HepG2 (cell line): ENCODE results near the gene TACC3. TPM values are rescaled to one million over a fixed set of nuclear protein-coding genes. Genes with fewer than 3 reads are reported as not detected.
A peak's percentile ranks its signal among the peaks of the same experiment; 100 is the strongest.

ENCODE experiments used
- AHR ChIP-seq: IDR thresholded peaks from 2 replicates; pipeline ENCODE4 v1.6.1; 2018; ENCODE audit warnings: missing genetic modification reagents, missing compliant biosample characterization
- PRDM10 ChIP-seq: sonication (generic); formaldehyde crosslinking; IDR thresholded peaks from 2 replicates; pipeline ENCODE4 v1.4.0; 2020; ENCODE audit warnings: low read depth, missing genetic modification reagents
- RFXANK ChIP-seq: IDR thresholded peaks from 2 replicates; pipeline ENCODE4 v1.6.1; 2016
- SMAD9 ChIP-seq: sonication (generic); formaldehyde crosslinking; IDR thresholded peaks from 2 replicates; pipeline ENCODE4 v1.5.1; 2020; ENCODE audit warnings: mild to moderate bottlenecking, missing genetic modification reagents
- SOX5 ChIP-seq: IDR thresholded peaks from 2 replicates; pipeline ENCODE4 v1.6.1; 2016; ENCODE audit warnings: borderline replicate concordance
- ZKSCAN8 ChIP-seq: IDR thresholded peaks from 2 replicates; pipeline ENCODE4 v1.6.1; 2016; ENCODE audit warnings: borderline replicate concordance, missing genetic modification reagents, missing compliant biosample characterization
- ZNF614 ChIP-seq: IDR thresholded peaks from 2 replicates; pipeline ENCODE4 v1.6.1; 2018; ENCODE audit warnings: missing biosample characterization, missing genetic modification reagents, inconsistent platforms, borderline replicate concordance
- ZNF615 ChIP-seq: sonication (generic); formaldehyde crosslinking; IDR thresholded peaks from 2 replicates; pipeline ENCODE4 v1.5.0; 2020; ENCODE audit warnings: mild to moderate bottlenecking, missing genetic modification reagents, borderline replicate concordance
- ZNF777 ChIP-seq: sonication (generic); formaldehyde crosslinking; IDR thresholded peaks from 2 replicates; pipeline ENCODE4 v1.4.0; 2020; ENCODE audit warnings: missing genetic modification reagents
- ZNF780A ChIP-seq: sonication (generic); formaldehyde crosslinking; IDR thresholded peaks from 2 replicates; pipeline ENCODE4 v1.8.0; 2022; ENCODE audit warnings: mild to moderate bottlenecking, missing genetic modification reagents, moderate library complexity
- ZNF792 ChIP-seq: IDR thresholded peaks from 2 replicates; pipeline ENCODE4 v1.6.1; 2016
- polyA plus RNA-seq, 8 experiments: library from polyadenylated mRNA; depleted of rRNA in 3 of 8; stranded (reverse) in 7 of 8; unstranded in 1 of 8; fragments of >200 nt; fragmentation: Illumina TruSeq in 4 of 8; extraction: Trizol in 4 of 8; gene quantifications; 2 replicates each; pipeline versions ENCODE4 v1.2.1 to v1.2.3, GENCODE V29; 2011 to 2016; ENCODE audit warnings: low read depth in 4 of 8, missing spikeins in 1 of 8, mixed read lengths in 1 of 8; ENCODE audit not compliant: insufficient read depth in 1 of 8
- total RNA-seq, 5 experiments: library from RNA; depleted of rRNA; stranded (reverse); fragments of >200 nt; fragmentation: Illumina TruSeq; extraction: Trizol; gene quantifications; 2 replicates each; pipeline ENCODE4 v1.2.3, GENCODE V29; 2016; ENCODE audit warnings: low read depth in 1 of 5
- TF ChIP-seq, protein P1 (sequence below), 2 experiments: sonication (generic) in 1 of 2; formaldehyde crosslinking in 1 of 2; IDR thresholded peaks; 2 replicates each; pipeline versions ENCODE4 v1.4.0 to v1.6.1; 2018 to 2020; ENCODE audit warnings: missing genetic modification reagents in 2 of 2, borderline replicate concordance in 1 of 2, low read depth in 1 of 2, mild to moderate bottlenecking in 1 of 2, missing biosample characterization in 1 of 2
- TF ChIP-seq, protein P2 (sequence below): sonication (generic); formaldehyde crosslinking; IDR thresholded peaks from 2 replicates; pipeline ENCODE4 v1.4.0; 2020; ENCODE audit warnings: mild to moderate bottlenecking, missing genetic modification reagents
- TF ChIP-seq, protein P3 (sequence below), 2 experiments: sonication (generic) in 1 of 2; formaldehyde crosslinking in 1 of 2; IDR thresholded peaks; 2 replicates each; pipeline versions ENCODE4 v1.4.0 to v1.6.1; 2016 to 2020; ENCODE audit warnings: borderline replicate concordance in 1 of 2, low read depth in 1 of 2, mild to moderate bottlenecking in 1 of 2, missing genetic modification reagents in 1 of 2
- TF ChIP-seq, protein P4 (sequence below): sonication (generic); formaldehyde crosslinking; IDR thresholded peaks from 2 replicates; pipeline ENCODE4 v1.8.1; 2023; ENCODE audit warnings: mild to moderate bottlenecking, missing genetic modification reagents, borderline replicate concordance

The TACC3 gene
- total and polyA plus RNA-seq, 2 of the 13 experiments (the other 11 are each of a cell fraction or from before 2014, with no cell fraction given) = 20.3 to 21.2 TPM

DNA sequence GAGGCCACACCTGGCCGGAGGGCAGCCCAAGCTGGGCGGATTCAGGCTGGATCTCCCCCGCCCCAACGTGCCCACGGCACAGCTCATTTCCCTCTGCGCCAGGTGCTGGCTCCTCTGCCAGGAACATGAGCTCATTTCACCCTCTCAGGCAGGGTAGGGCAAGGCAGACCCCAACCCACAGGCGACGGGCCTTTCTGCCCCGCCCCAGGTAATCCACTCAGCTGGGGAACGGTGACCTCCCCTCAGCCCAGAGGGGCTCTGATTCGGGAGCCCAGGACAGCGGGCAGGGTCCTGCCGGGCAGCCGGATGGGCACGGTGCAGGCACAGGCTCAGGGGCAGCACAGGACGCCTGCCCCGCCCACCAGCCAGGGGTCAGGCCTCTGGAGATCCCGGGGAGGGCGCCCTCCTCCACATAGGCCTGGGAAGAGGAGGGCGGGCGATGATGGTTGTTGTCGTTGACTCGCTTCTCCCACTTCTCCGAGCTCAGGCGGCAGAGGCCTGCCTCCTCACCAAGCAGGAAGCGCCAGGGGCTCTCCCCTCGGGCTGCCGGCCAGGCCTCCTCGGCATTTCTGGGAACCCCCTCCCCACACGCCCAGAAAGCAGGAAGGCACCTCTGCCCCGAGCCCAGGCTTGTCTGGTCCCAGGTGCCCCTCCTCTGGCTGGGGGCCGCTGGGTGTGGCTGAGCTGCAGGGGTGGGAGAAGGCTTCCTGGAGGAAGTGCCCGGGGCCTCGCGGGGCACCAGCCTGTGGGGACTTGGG is 31.1 kb downstream of the TACC3 start (continued):
- TF ChIP-seq, protein P1, sequence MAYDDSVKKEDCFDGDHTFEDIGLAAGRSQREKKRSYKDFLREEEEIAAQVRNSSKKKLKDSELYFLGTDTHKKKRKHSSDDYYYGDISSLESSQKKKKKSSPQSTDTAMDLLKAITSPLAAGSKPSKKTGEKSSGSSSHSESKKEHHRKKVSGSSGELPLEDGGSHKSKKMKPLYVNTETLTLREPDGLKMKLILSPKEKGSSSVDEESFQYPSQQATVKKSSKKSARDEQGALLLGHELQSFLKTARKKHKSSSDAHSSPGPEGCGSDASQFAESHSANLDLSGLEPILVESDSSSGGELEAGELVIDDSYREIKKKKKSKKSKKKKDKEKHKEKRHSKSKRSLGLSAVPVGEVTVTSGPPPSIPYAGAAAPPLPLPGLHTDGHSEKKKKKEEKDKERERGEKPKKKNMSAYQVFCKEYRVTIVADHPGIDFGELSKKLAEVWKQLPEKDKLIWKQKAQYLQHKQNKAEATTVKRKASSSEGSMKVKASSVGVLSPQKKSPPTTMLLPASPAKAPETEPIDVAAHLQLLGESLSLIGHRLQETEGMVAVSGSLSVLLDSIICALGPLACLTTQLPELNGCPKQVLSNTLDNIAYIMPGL (CRISPR knock-in tag; IDR thresholded peaks at IDR 0.05; ENCODE audit: borderline replicate concordance in 1 of 2, low read depth in 1 of 2) = peak; percentile 11 to 29; a peak in 2 of 4 replicates
- peak; percentile 48; the same call in 1 of the 2 replicates for TF ChIP-seq ZNF614 (CRISPR knock-in tag)
- peak; percentile 48; the same call in 1 of the 2 replicates for TF ChIP-seq AHR (CRISPR knock-in tag)
- TF ChIP-seq ZNF780A = no peak
- 0 out of 2 replicates have a peak, but pooled peaks have one; percentile 15 for TF ChIP-seq ZNF792 (CRISPR knock-in tag)
- TF ChIP-seq, protein P2, sequence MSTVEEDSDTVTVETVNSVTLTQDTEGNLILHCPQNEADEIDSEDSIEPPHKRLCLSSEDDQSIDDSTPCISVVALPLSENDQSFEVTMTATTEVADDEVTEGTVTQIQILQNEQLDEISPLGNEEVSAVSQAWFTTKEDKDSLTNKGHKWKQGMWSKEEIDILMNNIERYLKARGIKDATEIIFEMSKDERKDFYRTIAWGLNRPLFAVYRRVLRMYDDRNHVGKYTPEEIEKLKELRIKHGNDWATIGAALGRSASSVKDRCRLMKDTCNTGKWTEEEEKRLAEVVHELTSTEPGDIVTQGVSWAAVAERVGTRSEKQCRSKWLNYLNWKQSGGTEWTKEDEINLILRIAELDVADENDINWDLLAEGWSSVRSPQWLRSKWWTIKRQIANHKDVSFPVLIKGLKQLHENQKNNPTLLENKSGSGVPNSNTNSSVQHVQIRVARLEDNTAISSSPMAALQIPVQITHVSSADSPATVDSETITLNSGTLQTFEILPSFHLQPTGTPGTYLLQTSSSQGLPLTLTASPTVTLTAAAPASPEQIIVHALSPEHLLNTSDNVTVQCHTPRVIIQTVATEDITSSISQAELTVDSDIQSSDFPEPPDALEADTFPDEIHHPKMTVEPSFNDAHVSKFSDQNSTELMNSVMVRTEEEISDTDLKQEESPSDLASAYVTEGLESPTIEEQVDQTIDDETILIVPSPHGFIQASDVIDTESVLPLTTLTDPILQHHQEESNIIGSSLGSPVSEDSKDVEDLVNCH = no peak
- peak; percentile 13; the same call in 1 of the 2 replicates for TF ChIP-seq ZNF777
- 0 out of 2 replicates have a peak, but pooled peaks have one; percentile 39 for TF ChIP-seq SMAD9 (CRISPR knock-in tag)
- TF ChIP-seq, protein P3, sequence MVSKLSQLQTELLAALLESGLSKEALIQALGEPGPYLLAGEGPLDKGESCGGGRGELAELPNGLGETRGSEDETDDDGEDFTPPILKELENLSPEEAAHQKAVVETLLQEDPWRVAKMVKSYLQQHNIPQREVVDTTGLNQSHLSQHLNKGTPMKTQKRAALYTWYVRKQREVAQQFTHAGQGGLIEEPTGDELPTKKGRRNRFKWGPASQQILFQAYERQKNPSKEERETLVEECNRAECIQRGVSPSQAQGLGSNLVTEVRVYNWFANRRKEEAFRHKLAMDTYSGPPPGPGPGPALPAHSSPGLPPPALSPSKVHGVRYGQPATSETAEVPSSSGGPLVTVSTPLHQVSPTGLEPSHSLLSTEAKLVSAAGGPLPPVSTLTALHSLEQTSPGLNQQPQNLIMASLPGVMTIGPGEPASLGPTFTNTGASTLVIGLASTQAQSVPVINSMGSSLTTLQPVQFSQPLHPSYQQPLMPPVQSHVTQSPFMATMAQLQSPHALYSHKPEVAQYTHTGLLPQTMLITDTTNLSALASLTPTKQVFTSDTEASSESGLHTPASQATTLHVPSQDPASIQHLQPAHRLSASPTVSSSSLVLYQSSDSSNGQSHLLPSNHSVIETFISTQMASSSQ (IDR thresholded peaks at IDR 0.05; ENCODE audit: low read depth) = no peak
- TF ChIP-seq, protein P3 (CRISPR knock-in tag; IDR thresholded peaks at IDR 0.05; ENCODE audit: borderline replicate concordance) = 0 out of 2 replicates have a peak, but pooled peaks have one; percentile 28
- TF ChIP-seq ZNF615 (CRISPR knock-in tag) = no peak
- 0 out of 2 replicates have a peak, but pooled peaks have one; percentile 36 for TF ChIP-seq ZKSCAN8 (CRISPR knock-in tag)
- 0 out of 2 replicates have a peak, but pooled peaks have one; percentile 48 for TF ChIP-seq PRDM10 (CRISPR knock-in tag)
- TF ChIP-seq, protein P4, sequence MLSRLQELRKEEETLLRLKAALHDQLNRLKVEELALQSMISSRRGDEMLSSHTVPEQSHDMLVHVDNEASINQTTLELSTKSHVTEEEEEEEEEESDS (CRISPR knock-in tag) = no peak
- TF ChIP-seq SOX5 (CRISPR knock-in tag) = peak; percentile 51; the same call in 1 of the 2 replicates
- TF ChIP-seq RFXANK (CRISPR knock-in tag) = no peak
